WTC11 (cell line): ENCODE data around the gene CTNNBIP1. TPM values are rescaled to one million over a fixed set of nuclear protein-coding genes. Genes with fewer than 3 reads are reported as not detected.

Source experiments
- ATAC-seq: fragments of 200-7000 bp; cut with Tn5 transposase; 2 replicates; pipeline ENCODE4 v1.10.0; 2021; ENCODE audit warnings: mild to moderate bottlenecking, moderate library complexity
- CTCF ChIA-PET: fragments of 300-600 bp; sonication (Branson Sonifier 250); formaldehyde crosslinking; loops from one replicate; lab custom pipeline; 2021; ENCODE audit warnings: antibody characterized with exemption; lab: Charles Lee
- POLR2A ChIA-PET: fragments of 350-600 bp; sonication (Branson Sonifier 250); formaldehyde crosslinking; loops from one replicate; lab custom pipeline; 2021; ENCODE audit warnings: antibody characterized with exemption; lab: Charles Lee
- DNase-seq: peaks from one replicate; pipeline ENCODE4 v3.0.0; 2021; ENCODE audit warnings: low spot score
- H3K27ac Mint-ChIP-seq: 2 replicates; pipeline ENCODE4 v1.8.0; 2021; ENCODE audit warnings: mixed read lengths
- H3K27me3 Mint-ChIP-seq: 2 replicates; pipeline ENCODE4 v1.8.0; 2021; ENCODE audit warnings: low read depth, mild to moderate bottlenecking, moderate library complexity, mixed read lengths
- H3K36me3 Mint-ChIP-seq: 2 replicates; pipeline ENCODE4 v1.8.0; 2021; ENCODE audit warnings: mixed read lengths
- H3K4me1 Mint-ChIP-seq: 2 replicates; pipeline ENCODE4 v1.8.0; 2022; ENCODE audit warnings: mixed read lengths
- H3K4me3 Mint-ChIP-seq: 2 replicates; pipeline ENCODE4 v1.8.0; 2021; ENCODE audit warnings: mild to moderate bottlenecking, moderate library complexity, mixed read lengths
- H3K9me3 Mint-ChIP-seq: 2 replicates; pipeline ENCODE4 v1.8.0; 2021; ENCODE audit warnings: mixed read lengths
- CREB1 ChIP-seq: sonication (generic); formaldehyde crosslinking; IDR thresholded peaks from 2 replicates; pipeline ENCODE4 v1.8.0; 2023; ENCODE audit warnings: mild to moderate bottlenecking, missing genetic modification reagents
- E2F1 ChIP-seq: sonication (generic); formaldehyde crosslinking; IDR thresholded peaks from 2 replicates; pipeline ENCODE4 v1.8.0; 2022; ENCODE audit warnings: mild to moderate bottlenecking, missing genetic modification reagents
- ELF4 ChIP-seq: sonication (generic); formaldehyde crosslinking; IDR thresholded peaks from 2 replicates; pipeline ENCODE4 v1.8.1; 2022; ENCODE audit warnings: low read depth, mild to moderate bottlenecking, moderate library complexity, missing genetic modification reagents
- EMX1 ChIP-seq: fragments of 250-450 bp; sonication (Bioruptor Pico); IDR thresholded peaks from 2 replicates; pipeline ENCODE4 v1.8.0; 2021; ENCODE audit warnings: mild to moderate bottlenecking
- ESRRA ChIP-seq: sonication (generic); formaldehyde crosslinking; IDR thresholded peaks from 2 replicates; pipeline ENCODE4 v1.8.1; 2022; ENCODE audit warnings: mild to moderate bottlenecking, missing genetic modification reagents, borderline replicate concordance
- FOXK1 ChIP-seq: sonication (generic); formaldehyde crosslinking; IDR thresholded peaks from 2 replicates; pipeline ENCODE4 v1.8.0; 2022; ENCODE audit warnings: mild to moderate bottlenecking, moderate library complexity, missing genetic modification reagents
- GABPB1 ChIP-seq: sonication (generic); formaldehyde crosslinking; IDR thresholded peaks from 2 replicates; pipeline ENCODE4 v1.8.1; 2023; ENCODE audit warnings: mild to moderate bottlenecking, missing genetic modification reagents
- HMGA2 ChIP-seq: fragments of 250-450 bp; sonication (Bioruptor Pico); IDR thresholded peaks from 2 replicates; pipeline ENCODE4 v1.4.0; 2021; ENCODE audit warnings: mild to moderate bottlenecking, moderate library complexity
- IRF2 ChIP-seq: sonication (generic); formaldehyde crosslinking; IDR thresholded peaks from 2 replicates; pipeline ENCODE4 v1.8.0; 2022; ENCODE audit warnings: low read depth, missing genetic modification reagents, borderline replicate concordance
- MYBL2 ChIP-seq: sonication (generic); formaldehyde crosslinking; IDR thresholded peaks from 2 replicates; pipeline ENCODE4 v1.8.1; 2023; ENCODE audit warnings: mild to moderate bottlenecking, moderate library complexity, missing genetic modification reagents
- NFE2L1 ChIP-seq: sonication (generic); formaldehyde crosslinking; IDR thresholded peaks from 2 replicates; pipeline ENCODE4 v1.8.1; 2023; ENCODE audit warnings: missing genetic modification reagents
- NR2C2 ChIP-seq: sonication (generic); formaldehyde crosslinking; IDR thresholded peaks from 2 replicates; pipeline ENCODE4 v1.8.0; 2022; ENCODE audit warnings: mild to moderate bottlenecking, missing genetic modification reagents
- OVOL2 ChIP-seq: fragments of 250-450 bp; sonication (Bioruptor Pico); IDR thresholded peaks from 2 replicates; pipeline ENCODE4 v1.9.0; 2021; ENCODE audit warnings: mild to moderate bottlenecking, borderline replicate concordance
- TCF7 ChIP-seq: sonication (generic); formaldehyde crosslinking; IDR thresholded peaks from 2 replicates; pipeline ENCODE4 v1.8.0; 2022; ENCODE audit warnings: mild to moderate bottlenecking, low read depth, missing genetic modification reagents, moderate library complexity
- TEAD4 ChIP-seq: sonication (generic); formaldehyde crosslinking; IDR thresholded peaks from 2 replicates; pipeline ENCODE4 v1.8.0; 2022; ENCODE audit warnings: mild to moderate bottlenecking, missing genetic modification reagents
- TP53 ChIP-seq: sonication (generic); formaldehyde crosslinking; IDR thresholded peaks from 2 replicates; pipeline ENCODE4 v1.8.1; 2023; ENCODE audit warnings: mild to moderate bottlenecking, missing genetic modification reagents
- total RNA-seq: library from RNA; stranded (reverse); gene quantifications from 3 replicates; pipeline ENCODE4 v1.2.3, GENCODE V29; 2021
- TF ChIP-seq, protein P1 (sequence below): fragments of 250-450 bp; sonication (Bioruptor Pico); IDR thresholded peaks from 2 replicates; pipeline ENCODE4 v1.9.0; 2021; ENCODE audit warnings: mild to moderate bottlenecking
- TF ChIP-seq, protein P2 (sequence below): sonication (generic); formaldehyde crosslinking; IDR thresholded peaks from 2 replicates; pipeline ENCODE4 v1.8.0; 2022; ENCODE audit warnings: mild to moderate bottlenecking, missing genetic modification reagents
- TF ChIP-seq, protein P3 (sequence below): fragments of 200-600 bp; IDR thresholded peaks from 2 replicates; pipeline ENCODE4 v1.8.0; 2022; ENCODE audit warnings: antibody characterized with exemption
- TF ChIP-seq, protein P4 (sequence below): sonication (generic); formaldehyde crosslinking; IDR thresholded peaks from 2 replicates; pipeline ENCODE4 v1.8.1; 2023; ENCODE audit warnings: mild to moderate bottlenecking, missing genetic modification reagents, moderate library complexity
- TF ChIP-seq, protein P5 (sequence below): sonication (generic); formaldehyde crosslinking; IDR thresholded peaks from 2 replicates; pipeline ENCODE4 v1.8.1; 2023; ENCODE audit warnings: mild to moderate bottlenecking, moderate library complexity, missing genetic modification reagents
- TF ChIP-seq, protein P6 (sequence below): sonication (generic); formaldehyde crosslinking; IDR thresholded peaks from 2 replicates; pipeline ENCODE4 v1.8.1; 2023; ENCODE audit warnings: mild to moderate bottlenecking, missing genetic modification reagents, borderline replicate concordance
- TF ChIP-seq, protein P7 (sequence below): sonication (generic); formaldehyde crosslinking; IDR thresholded peaks from 2 replicates; pipeline ENCODE4 v1.8.0; 2022; ENCODE audit warnings: mild to moderate bottlenecking, missing genetic modification reagents

CTNNBIP1 gene
- total RNA-seq, 1 experiment from 2014 or later, result 58.2 TPM

- CTCF ChIA-PET, result interaction anchor here (0.7 to 2.0 kb wide), 12 partner anchors 9 to 147 kb away, joined by 3 to 22 read pairs (median 4); no protein-coding TSS in a partner anchor
- TF ChIP-seq, protein P1, sequence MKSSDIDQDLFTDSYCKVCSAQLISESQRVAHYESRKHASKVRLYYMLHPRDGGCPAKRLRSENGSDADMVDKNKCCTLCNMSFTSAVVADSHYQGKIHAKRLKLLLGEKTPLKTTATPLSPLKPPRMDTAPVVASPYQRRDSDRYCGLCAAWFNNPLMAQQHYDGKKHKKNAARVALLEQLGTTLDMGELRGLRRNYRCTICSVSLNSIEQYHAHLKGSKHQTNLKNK, result no peak
- TF ChIP-seq, protein P2, sequence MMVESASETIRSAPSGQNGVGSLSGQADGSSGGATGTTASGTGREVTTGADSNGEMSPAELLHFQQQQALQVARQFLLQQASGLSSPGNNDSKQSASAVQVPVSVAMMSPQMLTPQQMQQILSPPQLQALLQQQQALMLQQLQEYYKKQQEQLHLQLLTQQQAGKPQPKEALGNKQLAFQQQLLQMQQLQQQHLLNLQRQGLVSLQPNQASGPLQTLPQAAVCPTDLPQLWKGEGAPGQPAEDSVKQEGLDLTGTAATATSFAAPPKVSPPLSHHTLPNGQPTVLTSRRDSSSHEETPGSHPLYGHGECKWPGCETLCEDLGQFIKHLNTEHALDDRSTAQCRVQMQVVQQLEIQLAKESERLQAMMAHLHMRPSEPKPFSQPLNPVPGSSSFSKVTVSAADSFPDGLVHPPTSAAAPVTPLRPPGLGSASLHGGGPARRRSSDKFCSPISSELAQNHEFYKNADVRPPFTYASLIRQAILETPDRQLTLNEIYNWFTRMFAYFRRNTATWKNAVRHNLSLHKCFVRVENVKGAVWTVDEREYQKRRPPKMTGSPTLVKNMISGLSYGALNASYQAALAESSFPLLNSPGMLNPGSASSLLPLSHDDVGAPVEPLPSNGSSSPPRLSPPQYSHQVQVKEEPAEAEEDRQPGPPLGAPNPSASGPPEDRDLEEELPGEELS (CRISPR knock-in tag), result no peak
- TF ChIP-seq HMGA2 (CRISPR knock-in tag) (no peak), TP53 (CRISPR knock-in tag) (no peak), MYBL2 (CRISPR knock-in tag) (no peak), GABPB1 (CRISPR knock-in tag) (no peak), ELF4 (no peak), NR2C2 (CRISPR knock-in tag) (no peak), OVOL2 (CRISPR knock-in tag) (no peak), EMX1 (no peak), NFE2L1 (no peak)
- TF ChIP-seq, protein P3, sequence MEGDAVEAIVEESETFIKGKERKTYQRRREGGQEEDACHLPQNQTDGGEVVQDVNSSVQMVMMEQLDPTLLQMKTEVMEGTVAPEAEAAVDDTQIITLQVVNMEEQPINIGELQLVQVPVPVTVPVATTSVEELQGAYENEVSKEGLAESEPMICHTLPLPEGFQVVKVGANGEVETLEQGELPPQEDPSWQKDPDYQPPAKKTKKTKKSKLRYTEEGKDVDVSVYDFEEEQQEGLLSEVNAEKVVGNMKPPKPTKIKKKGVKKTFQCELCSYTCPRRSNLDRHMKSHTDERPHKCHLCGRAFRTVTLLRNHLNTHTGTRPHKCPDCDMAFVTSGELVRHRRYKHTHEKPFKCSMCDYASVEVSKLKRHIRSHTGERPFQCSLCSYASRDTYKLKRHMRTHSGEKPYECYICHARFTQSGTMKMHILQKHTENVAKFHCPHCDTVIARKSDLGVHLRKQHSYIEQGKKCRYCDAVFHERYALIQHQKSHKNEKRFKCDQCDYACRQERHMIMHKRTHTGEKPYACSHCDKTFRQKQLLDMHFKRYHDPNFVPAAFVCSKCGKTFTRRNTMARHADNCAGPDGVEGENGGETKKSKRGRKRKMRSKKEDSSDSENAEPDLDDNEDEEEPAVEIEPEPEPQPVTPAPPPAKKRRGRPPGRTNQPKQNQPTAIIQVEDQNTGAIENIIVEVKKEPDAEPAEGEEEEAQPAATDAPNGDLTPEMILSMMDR, result peak; percentile 99
- TF ChIP-seq, protein P4, sequence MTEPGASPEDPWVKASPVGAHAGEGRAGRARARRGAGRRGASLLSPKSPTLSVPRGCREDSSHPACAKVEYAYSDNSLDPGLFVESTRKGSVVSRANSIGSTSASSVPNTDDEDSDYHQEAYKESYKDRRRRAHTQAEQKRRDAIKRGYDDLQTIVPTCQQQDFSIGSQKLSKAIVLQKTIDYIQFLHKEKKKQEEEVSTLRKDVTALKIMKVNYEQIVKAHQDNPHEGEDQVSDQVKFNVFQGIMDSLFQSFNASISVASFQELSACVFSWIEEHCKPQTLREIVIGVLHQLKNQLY (CRISPR knock-in tag), result no peak
- TF ChIP-seq, protein P5, sequence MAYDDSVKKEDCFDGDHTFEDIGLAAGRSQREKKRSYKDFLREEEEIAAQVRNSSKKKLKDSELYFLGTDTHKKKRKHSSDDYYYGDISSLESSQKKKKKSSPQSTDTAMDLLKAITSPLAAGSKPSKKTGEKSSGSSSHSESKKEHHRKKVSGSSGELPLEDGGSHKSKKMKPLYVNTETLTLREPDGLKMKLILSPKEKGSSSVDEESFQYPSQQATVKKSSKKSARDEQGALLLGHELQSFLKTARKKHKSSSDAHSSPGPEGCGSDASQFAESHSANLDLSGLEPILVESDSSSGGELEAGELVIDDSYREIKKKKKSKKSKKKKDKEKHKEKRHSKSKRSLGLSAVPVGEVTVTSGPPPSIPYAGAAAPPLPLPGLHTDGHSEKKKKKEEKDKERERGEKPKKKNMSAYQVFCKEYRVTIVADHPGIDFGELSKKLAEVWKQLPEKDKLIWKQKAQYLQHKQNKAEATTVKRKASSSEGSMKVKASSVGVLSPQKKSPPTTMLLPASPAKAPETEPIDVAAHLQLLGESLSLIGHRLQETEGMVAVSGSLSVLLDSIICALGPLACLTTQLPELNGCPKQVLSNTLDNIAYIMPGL (CRISPR knock-in tag), result peak; percentile 50; the same call in 1 of the 2 replicates
- no peaks in the 10 kb centered on the region for H3K9me3 Mint-ChIP-seq
- no peak overlapping the region for H3K27ac Mint-ChIP-seq
- peak; percentile 90 for ATAC-seq
- H3K4me1 Mint-ChIP-seq, result peaks cover 8% of the 10 kb centered on the region
- DNase-seq, result peak; percentile 93
- no peak overlapping the region for H3K4me3 Mint-ChIP-seq
- no peaks in the 10 kb centered on the region for H3K36me3 Mint-ChIP-seq
- POLR2A ChIA-PET, result no interaction called here
- H3K27me3 Mint-ChIP-seq, result no peaks in the 10 kb centered on the region
These were observed 42.4 kb downstream of the CTNNBIP1 start for GRCh38 chr1:9867408-9868243.

GRCh38 chr1:9866836-9867235 is 43.2 kb downstream of the CTNNBIP1 start:
- Mint-ChIP-seq H3K9me3 (no peaks in the 10 kb centered on the region), H3K36me3 (no peaks in the 10 kb centered on the region), H3K4me1 (peaks cover 8% of the 10 kb centered on the region), H3K4me3 (no peak overlapping the region), H3K27me3 (no peaks in the 10 kb centered on the region), H3K27ac (peak overlapping the region; percentile 51; the same call in 1 of the 2 replicates)
- ChIA-PET CTCF (interaction anchor here (0.8 to 5.7 kb wide), 6 partner anchors 10 to 146 kb away, joined by 3 to 44 read pairs (median 6); no protein-coding TSS in a partner anchor), POLR2A (interaction anchor here (0.6 kb wide), 1 partner anchor 176 kb away, joined by 4 read pairs; no protein-coding TSS in a partner anchor)
- ATAC-seq (no peak), DNase-seq (no peak)
- TF ChIP-seq CREB1 (CRISPR knock-in tag), result no peak
- no peak for TF ChIP-seq TEAD4 (CRISPR knock-in tag)
- no peak for TF ChIP-seq ESRRA (CRISPR knock-in tag)
- TF ChIP-seq E2F1, result no peak
- TF ChIP-seq FOXK1, result no peak
- no peak for TF ChIP-seq IRF2 (CRISPR knock-in tag)
- TF ChIP-seq, protein P6, sequence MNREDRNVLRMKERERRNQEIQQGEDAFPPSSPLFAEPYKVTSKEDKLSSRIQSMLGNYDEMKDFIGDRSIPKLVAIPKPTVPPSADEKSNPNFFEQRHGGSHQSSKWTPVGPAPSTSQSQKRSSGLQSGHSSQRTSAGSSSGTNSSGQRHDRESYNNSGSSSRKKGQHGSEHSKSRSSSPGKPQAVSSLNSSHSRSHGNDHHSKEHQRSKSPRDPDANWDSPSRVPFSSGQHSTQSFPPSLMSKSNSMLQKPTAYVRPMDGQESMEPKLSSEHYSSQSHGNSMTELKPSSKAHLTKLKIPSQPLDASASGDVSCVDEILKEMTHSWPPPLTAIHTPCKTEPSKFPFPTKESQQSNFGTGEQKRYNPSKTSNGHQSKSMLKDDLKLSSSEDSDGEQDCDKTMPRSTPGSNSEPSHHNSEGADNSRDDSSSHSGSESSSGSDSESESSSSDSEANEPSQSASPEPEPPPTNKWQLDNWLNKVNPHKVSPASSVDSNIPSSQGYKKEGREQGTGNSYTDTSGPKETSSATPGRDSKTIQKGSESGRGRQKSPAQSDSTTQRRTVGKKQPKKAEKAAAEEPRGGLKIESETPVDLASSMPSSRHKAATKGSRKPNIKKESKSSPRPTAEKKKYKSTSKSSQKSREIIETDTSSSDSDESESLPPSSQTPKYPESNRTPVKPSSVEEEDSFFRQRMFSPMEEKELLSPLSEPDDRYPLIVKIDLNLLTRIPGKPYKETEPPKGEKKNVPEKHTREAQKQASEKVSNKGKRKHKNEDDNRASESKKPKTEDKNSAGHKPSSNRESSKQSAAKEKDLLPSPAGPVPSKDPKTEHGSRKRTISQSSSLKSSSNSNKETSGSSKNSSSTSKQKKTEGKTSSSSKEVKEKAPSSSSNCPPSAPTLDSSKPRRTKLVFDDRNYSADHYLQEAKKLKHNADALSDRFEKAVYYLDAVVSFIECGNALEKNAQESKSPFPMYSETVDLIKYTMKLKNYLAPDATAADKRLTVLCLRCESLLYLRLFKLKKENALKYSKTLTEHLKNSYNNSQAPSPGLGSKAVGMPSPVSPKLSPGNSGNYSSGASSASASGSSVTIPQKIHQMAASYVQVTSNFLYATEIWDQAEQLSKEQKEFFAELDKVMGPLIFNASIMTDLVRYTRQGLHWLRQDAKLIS (CRISPR knock-in tag), result no peak
- TF ChIP-seq TCF7 (CRISPR knock-in tag), result no peak
- TF ChIP-seq, protein P7, sequence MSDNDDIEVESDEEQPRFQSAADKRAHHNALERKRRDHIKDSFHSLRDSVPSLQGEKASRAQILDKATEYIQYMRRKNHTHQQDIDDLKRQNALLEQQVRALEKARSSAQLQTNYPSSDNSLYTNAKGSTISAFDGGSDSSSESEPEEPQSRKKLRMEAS (CRISPR knock-in tag), result no peak
